Activated CD4-positive, alpha-beta T cell treated with anti-CD3 and anti-CD28 coated beads, Interleukin-2, Interleukin-4, amounts not matched to agents 100 ng/mL and 50 ng/mL, durations not matched to agents 16 hours and 8 hours (primary cell): ENCODE results near the gene PSMB8.

Source experiments
- DNase-seq: peaks from one replicate; pipeline ENCODE4 v3.0.0-alpha.2; 2020; ENCODE audit warnings: low spot score

Gene PSMB8

DNA sequence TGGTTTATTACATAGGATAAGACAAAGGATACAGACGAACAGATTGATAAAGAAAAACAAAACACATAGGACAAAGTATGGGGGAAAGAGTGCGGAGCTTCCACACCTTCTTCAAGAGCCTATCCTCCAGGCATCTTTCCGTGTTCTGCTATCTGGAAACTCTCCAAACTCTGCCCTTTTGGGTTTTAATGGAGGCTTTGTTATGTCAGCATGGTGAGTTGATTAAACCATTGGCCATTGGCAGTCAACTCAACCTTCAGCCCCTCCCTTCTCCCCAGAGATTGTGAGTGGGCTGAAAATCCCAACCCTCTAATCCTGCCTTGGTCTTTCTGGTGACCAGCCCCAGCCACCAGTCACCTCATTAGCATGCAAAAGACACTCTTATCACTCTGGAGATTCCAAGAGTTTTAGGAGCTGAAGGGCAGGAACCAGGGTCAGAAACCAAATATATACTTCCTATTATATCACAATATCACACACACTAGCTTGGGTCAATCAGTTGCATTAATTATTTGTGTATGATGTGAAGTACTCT is 50.9 kb downstream of the PSMB8 start:
- DNase-seq = no peak
